HG02884 (cell line): ENCODE results near the gene CDC42BPB.
"Not testable (repeated sequence)": the region's sequence is repeated elsewhere in the genome, so short reads cannot be mapped to it uniquely, and the experiment has no call there.

Source experiments
- ATAC-seq: cut with Tn5 transposase; IDR thresholded peaks from one replicate; pipeline ENCODE4 v1.9.1; 2021; ENCODE audit warnings: mild to moderate bottlenecking, moderate library complexity; ENCODE audit not compliant: unreplicated experiment

Gene CDC42BPB

GRCh38 chr14:102931580-102932285 is 125.6 kb downstream of the CDC42BPB start:
- ATAC-seq = no peak

GRCh38 chr14:102930753-102931579 is 126.4 kb downstream of the CDC42BPB start:
- no peak for ATAC-seq

- no peak for ATAC-seq
Measured at GRCh38 chr14:102930138-102930752, 127.1 kb downstream of the CDC42BPB start.

GRCh38 chr14:102929241-102930137 is 127.9 kb downstream of the CDC42BPB start:
- no peak for ATAC-seq

- ATAC-seq = peak; percentile 57
Measured at GRCh38 chr14:102928412-102929240, 128.7 kb downstream of the CDC42BPB start.

GRCh38 chr14:102927878-102928411 is 129.4 kb downstream of the CDC42BPB start:
- ATAC-seq = no peak

- ATAC-seq = no peak
Measured at GRCh38 chr14:102927346-102927877, 129.9 kb downstream of the CDC42BPB start.

GRCh38 chr14:102926840-102927239 is 130.5 kb downstream of the CDC42BPB start:
- ATAC-seq = not testable (repeated sequence)

- ATAC-seq = no peak
Measured at GRCh38 chr14:102926104-102926503, 131.2 kb downstream of the CDC42BPB start.

- no peak for ATAC-seq
Measured at GRCh38 chr14:102925646-102926045, 131.7 kb downstream of the CDC42BPB start.

GRCh38 chr14:102924632-102925588 is 132.4 kb downstream of the CDC42BPB start:
- ATAC-seq = no peak

GRCh38 chr14:102923925-102924486 is 133.3 kb downstream of the CDC42BPB start:
- no peak for ATAC-seq

GRCh38 chr14:102923201-102923924 is 134.0 kb downstream of the CDC42BPB start:
- no peak for ATAC-seq

GRCh38 chr14:102922490-102923200 is 134.7 kb downstream of the CDC42BPB start, which contains the start of gene AMN:
Gene AMN (plus strand): TSS chr14:102922663. CDS start chr14:102922689, 26 bp downstream.
- ATAC-seq = no peak

GRCh38 chr14:102920998-102921304 is 136.4 kb downstream of the CDC42BPB start:
- ATAC-seq = no peak

GRCh38 chr14:102920273-102920997 is 136.9 kb downstream of the CDC42BPB start:
- ATAC-seq = no peak
